Activated CD8-positive, alpha-beta memory T cell treated with anti-CD3 and anti-CD28 coated beads, Interleukin-2, amount 50 U/mL, for 24 hours (primary cell): Measurements from ENCODE around the gene BANF1.

Experiments used
- DNase-seq: peaks from one replicate; pipeline ENCODE4 v3.0.0-alpha.2; 2020; ENCODE audit errors: extremely low read depth

The BANF1 gene, protein sequence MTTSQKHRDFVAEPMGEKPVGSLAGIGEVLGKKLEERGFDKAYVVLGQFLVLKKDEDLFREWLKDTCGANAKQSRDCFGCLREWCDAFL

DNA sequence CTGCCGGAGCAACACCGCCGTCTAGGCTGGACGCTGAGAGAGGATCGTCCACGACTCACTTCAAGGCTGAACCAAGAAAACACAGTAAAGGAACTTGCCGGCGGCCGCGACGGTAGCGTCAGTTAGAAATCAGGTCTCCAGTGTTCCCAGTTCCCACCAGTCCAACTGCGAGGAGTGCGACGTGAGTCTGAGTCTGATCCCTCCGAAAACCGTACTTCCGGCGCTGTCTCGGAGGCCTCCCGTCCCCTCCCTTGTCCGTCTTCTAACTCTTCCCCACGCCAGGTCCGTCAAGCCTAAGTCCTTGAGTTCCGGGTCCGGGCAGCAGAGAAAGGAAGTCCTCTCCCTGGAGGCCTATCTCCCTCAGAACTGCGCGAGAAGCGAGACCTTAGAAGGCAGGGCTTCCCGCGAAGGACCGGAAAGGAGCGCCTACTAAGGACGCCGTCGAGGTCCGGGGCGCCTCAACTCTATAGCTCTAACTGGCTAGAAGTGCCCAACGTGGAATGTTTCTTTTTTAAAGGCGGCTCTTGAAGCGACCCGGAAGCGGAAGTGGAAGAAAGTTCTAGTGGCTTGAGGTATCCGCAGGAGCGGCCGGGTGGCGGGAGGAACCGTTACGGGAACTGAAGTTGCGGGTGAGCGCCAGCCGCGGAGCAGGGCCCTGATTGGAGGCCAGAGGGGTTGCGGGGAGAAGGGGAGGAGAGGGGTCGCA, at the start of gene BANF1, which contains the start of gene EIF1AD:
Gene BANF1, plus strand, starts transcription at position 562 of the 706 bp plus-strand sequence. CDS start 748 bp downstream, outside the sequence.
Gene EIF1AD, minus strand, starts transcription at position 216 of the 706 bp plus-strand sequence. CDS start 1,768 bp downstream, outside the sequence.
- peak; percentile 89 for DNase-seq

DNA sequence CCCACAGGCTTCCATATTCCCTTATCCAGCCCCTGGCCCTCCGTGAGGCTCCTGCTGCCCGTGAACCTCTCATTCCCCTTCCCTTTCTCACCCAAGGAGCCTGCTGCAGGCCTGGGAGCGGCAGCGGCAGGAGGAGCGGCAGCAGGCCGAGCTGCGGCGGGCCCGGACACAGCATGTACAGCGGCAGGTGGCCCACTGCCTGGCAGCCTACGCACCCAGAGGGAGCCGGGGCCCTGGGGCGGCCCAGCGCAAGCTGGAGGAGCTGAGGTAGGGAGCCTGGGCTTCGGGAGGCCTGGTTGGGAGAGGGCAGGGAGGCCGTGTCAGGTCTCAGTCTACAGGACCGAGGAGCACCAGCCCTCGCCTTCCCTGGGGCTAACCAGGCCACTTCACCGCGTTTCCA, 48.8 kb upstream of the BANF1 start:
- no peak for DNase-seq

DNA sequence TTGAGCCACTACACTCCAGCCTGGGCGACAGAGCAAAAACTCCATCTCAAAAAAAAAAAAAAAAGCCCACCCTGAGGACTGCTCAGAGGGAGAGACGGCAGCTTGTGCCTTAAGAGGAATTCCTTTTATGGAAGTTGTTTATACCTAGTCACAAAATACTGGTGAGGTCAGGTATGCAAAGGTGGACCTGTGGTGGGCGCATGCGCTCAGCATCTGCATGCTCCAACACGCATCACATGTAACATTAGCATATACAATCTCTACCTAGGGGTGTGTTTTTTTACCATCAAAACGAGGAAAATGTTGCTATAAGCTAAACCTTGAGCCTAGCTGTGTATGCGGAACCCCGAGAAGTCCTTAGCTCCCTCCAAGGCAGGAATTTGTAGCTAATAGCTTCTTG, 47.5 kb upstream of the BANF1 start:
- DNase-seq, result no peak

DNA sequence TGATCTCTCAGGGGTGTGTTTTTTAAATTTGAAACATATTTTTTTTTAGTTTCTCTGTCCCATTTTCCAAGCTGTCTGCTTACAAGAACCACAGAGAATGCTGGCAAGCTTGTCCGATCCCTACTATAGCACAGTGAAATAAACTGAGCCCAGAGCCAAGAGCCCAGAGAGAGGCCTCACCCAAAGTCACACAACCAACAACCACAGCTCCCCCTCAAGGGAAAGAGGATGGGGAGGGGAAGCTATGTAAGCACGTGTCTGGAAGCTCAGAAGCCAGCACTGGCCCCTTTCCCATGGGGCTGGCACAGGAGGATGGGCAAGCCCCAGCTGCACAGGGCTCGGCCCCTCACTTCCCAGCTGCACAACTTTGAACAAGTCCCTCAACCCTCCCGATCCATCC, 44.0 kb upstream of the BANF1 start:
- no peak for DNase-seq

DNA sequence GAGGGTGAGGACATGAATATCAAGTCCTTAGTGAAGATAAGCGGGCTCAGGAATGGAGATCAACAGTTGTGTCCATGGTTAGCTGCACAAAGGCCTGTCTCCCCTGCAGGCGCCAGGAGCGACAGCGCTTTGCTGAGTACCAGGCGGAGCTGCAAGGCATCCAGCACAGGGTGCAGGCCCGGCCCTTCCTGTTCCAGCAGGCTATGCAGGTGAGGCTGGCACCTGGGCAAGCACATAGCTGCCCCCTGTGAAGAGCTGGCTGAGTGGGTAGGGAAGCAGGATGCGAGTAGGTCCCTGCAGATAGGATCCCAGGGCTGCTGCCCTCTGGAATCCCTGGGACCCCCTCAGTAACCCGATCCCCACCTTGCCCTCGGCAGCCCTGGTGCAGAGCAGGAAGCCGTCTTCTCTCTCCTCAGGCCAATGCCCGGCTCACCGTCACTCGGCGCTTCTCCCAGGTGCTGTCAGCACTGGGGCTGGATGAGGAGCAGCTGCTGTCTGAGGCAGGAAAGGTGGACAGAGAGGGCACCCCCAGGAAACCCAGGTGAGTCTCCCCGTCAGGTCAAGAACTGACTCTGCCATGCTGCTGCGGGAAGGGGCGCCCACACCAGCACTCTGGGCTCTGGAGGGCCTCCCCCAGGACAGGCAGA, 43.4 kb upstream of the BANF1 start:
- no peak for DNase-seq

DNA sequence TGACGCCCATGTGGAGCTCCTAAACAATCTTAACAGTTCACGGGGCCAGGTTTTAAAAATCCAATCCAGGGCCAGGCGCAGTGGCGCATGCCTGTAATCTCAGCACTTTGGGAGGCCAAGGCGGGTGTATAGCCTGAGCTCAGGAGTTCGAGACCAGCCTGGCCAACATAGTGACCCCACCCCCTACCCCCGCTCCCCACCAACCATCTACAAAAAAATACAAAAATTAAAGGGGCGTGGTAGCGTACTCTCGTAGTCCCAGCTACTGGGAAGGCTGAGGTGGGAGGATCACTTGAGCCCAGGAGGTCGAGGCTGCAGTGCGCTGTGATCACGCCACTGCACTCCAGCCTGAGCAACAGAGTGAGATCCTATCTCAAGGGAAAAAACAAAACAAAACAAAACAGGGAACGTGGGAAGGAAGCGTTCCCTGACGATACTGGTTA, 41.5 kb upstream of the BANF1 start:
- no peak for DNase-seq

DNA sequence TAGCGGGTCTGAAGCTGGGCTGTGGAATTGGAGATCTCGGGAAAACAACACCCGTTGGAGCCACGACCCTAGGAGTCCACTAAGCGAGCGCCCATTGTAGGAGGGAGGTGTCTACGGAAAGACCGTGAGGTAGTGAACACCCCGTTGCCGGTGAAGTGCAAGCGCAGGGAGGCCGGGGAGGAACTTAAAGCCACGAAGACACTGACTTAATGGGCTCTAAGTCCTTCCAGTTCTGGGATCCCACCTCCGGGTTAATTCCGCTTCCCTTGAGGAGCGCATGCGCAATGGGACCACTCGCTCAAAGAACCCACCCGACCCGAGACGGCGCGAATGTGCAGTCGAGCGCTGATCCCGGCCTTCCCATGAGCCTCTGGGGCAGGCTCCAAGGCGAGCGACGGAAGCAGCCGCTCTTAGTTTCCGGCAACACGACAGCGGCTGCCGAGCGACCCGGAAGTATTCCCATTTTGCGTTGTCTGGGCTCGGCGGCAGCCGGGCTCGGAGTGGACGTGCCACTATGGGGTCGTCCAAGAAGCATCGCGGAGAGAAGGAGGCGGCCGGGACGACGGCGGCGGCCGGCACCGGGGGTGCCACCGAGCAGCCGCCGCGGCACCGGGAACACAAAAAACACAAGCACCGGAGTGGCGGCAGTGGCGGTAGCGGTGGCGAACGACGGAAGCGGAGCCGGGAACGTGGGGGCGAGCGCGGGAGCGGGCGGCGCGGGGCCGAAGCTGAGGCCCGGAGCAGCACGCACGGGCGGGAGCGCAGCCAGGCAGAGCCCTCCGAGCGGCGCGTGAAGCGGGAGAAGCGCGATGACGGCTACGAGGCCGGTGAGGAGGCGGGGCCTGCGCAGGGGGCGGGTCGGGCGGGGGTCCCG, 40.8 kb upstream of the BANF1 start, which contains the start of gene SART1:
Gene SART1, plus strand, starts transcription at position 468 of the 874 bp plus-strand sequence. Its CDS starts 47 bp downstream, at position 515.
- DNase-seq, result peak; percentile 94

DNA sequence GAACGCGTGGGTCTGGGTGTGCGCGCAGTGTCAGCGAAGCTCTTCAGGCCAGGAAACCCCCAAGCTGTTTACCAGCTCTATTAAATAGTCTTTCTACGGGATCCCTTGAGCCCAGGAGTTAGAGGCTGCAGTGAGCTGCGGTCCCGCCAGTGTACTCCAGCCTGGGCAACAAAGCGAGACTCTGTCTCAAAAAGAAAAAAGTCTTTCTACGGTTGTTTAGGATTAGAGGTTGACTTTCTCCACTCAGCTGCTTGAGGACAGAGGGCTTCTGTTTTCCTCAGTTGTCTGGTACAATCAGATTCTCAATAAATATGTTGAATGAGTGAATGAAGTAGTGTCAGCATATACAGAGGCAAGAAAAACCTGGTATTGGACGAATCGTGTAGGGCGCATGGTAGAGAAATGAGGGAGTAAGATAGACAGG, 40.1 kb upstream of the BANF1 start:
- no peak for DNase-seq

DNA sequence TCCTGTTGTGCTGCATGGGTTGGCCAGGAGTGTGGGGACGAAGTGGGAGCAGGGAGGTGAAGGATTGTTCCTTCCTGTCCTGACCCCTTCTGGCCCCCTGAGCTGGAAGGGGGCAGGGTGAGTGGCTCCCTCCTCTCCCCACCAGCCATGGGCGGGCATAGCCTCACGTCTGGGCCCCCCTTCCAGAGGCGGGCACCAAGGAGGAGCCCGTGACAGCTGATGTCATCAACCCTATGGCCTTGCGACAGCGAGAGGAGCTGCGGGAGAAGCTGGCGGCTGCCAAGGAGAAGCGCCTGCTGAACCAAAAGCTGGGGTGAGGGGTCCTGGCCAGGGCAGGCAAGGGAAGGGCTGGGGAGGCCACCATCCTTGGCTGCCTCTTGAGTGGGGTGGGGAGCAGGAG, 37.4 kb upstream of the BANF1 start:
- no peak for DNase-seq

DNA sequence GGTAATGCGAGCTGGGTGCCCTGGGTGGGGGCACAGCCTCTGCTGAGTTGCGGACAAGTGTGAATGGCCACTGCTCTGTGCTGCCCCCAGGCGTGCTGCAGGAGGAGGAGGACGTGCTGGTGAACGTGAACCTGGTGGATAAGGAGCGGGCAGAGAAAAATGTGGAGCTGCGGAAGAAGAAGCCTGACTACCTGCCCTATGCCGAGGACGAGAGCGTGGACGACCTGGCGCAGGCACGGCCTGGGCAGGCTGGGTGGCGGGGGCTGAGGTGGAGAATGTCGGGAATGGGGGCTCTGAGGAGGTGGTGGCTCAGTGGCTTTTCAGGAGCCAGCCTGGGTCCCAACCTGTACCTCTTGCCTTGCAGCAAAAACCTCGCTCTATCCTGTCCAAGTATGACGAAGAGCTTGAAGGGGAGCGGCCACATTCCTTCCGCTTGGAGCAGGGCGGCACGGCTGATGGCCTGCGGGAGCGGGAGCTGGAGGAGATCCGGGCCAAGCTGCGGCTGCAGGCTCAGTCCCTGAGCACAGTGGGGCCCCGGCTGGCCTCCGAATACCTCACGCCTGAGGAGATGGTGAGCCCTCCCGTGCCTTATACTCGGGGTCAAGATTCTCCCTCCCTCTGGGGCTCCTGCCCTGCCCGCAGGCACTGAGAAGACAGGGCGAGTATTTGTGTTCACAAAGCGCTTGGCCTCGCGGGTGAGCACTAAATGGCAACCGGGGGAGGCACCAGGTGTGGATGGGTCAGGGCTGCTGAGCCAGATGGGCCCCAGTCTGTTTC, 36.1 kb upstream of the BANF1 start:
- no peak for DNase-seq

DNA sequence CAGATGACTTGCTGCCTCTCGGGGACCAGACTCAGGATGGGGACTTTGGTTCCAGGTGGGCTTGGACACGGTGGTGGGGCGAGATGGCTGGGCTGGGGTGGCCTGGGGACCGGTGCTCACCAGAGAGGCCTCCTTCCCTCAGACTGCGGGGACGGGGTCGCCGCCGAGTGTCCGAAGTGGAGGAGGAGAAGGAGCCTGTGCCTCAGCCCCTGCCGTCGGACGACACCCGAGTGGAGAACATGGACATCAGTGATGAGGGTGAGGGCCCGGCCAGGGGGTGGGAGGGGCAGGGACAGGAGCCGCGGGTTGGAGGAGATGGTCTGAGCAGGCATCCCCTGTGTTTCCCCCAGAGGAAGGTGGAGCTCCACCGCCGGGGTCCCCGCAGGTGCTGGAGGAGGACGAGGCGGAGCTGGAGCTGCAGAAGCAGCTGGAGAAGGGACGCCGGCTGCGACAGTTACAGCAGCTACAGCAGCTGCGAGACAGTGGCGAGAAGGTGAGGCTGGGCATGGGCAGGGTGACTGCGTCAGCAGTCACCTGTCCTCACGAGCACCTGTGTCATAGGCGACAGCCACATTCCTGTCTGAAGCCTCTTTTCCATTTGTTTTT, 34.9 kb upstream of the BANF1 start:
- no peak for DNase-seq

DNA sequence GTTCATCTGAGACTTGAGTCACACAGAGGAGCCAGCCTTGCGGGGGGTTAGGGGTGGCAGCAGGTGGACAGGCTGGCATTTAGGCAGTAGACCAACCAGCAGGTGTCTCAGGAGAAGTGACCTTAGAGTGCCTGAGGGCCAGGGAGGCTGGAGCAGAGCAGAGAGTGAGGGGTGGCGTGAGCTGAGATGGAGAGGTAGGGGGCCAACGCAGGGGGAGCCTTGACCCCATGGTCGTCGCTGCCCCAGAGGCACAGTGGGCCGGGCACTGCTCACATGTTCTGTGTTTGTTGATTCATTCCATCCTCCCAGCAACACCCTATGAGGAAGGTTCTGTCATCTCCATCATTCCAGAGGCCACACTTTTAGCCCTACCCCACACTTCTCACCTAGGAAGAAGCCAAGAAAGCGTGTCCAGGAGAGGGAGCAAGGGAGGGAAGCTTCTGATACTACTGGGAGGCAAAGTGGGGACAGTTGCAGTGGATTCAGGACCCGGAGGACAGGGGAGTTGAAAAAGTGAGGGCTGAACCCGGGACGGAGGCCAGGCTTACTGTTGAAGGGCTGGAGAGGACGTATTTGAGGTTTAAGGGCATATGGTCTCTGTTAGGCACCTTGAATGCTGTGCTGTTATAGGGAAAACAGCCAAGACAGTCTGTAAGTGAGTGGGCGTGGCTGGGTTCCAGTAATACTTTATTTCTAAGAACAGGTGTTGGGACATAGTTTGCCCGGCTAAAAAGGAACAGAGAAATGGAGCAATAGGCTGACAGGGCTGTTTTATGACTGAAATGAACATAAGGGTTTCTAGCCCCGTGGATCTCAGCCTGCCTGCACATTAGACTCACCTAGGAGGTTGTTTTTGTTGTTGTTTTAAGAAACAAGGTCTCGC, 33.5 kb upstream of the BANF1 start:
- DNase-seq, result no peak

DNA sequence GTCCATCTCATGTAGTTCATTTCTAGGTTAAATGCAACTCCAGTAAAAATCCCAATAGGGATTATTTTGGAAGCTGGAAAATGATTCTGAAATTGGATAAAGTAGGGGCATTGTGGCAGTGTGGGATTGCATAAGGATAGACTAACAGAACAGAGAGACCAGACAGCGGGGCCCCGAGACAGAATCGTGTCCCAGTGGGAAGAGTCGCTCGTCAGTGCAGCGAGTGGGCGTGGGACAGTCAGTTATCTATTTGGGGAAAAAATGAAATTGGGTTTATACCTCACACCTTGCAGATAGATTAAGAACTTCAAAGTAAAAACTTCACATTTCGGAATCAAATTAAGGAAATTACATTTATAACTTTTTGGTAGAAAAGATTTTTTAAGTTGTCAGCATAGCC, 30.2 kb upstream of the BANF1 start:
- DNase-seq, result no peak

DNA sequence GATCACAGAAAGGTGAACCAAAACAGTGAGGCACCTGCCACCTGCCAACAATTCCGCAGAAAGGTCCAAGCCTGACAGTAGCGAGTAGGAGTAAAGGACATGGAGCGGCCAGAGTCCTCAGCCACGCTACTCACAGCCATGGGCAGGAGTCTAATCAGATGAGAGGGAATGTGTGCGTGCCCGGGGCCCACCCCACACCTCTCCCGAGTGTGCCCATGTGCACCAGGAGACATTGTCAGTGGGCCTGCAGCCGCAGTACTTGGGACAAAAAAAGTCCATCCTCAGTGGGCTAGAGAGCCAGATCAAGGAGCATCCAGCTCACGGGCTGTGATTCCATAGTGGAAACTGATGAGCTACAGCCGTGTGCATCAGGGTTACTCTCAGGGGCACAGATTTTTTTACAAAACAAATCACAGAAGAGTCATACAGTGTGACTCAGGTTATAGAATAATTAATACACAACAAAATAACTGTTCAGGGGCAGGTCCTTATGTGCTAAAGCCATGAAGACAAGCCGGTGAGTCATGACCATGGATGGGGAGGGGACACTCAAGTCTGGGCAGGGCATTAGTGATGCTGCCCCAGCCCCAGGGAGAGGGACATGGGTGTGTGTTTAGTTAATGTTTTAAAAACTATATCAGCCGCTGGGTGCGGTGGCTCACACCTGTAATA, 28.7 kb upstream of the BANF1 start:
- DNase-seq, result no peak

DNA sequence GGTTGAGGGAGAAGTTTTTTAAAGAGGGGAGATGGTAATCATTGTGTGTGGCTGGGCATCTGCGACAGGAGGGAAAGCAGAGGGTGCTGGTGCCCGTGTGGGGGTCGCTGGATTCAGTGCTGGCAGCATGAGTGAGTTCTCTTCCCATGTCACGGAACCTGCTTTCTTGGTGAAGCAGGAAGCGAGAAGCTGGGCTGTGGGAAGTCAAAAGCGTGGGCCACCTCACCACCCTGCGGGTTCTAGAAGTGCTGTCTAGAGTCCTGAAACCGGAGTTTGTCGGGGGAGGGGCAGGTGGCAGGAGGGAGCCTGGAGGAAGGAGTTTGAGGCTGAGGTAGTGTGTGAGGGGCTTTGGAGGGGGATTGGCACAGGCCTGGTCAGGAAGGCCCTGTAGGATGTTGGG, 26.5 kb upstream of the BANF1 start:
- no peak for DNase-seq

DNA sequence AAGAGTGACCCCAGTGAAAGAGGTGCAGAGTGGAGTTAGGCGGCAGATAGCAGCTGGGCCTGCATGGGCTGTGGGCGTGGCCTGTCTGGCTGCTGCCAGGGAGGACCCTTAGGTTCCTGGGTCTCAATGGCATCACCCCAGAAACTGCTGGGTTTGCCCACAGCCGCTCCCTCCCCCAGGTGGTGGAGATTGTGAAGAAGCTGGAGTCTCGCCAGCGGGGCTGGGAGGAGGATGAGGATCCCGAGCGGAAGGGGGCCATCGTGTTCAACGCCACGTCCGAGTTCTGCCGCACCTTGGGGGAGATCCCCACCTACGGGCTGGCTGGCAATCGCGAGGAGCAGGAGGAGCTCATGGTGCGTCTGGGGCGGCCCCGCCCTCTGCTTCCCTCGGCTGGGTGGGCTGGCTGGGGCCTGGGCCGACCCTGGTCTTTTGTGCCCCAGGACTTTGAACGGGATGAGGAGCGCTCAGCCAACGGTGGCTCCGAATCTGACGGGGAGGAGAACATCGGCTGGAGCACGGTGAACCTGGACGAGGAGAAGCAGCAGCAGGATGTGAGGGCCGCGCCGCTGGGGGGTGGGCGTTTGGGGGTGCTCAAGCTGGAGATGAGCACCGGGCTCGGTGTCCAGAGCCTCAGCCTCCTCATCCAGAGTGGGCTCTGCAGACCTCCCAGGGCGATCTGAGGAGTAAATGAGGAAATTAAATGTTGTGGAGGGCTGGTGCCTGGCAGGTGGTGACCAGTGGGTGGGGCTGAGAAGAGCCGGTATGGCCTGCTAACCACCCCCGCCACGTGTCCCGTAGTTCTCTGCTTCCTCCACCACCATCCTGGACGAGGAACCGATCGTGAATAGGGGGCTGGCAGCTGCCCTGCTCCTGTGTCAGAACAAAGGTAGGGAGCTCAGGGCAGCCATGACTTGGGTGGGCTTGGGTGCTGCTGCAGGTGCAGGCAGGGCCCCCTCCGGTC, 25.8 kb upstream of the BANF1 start:
- no peak for DNase-seq

DNA sequence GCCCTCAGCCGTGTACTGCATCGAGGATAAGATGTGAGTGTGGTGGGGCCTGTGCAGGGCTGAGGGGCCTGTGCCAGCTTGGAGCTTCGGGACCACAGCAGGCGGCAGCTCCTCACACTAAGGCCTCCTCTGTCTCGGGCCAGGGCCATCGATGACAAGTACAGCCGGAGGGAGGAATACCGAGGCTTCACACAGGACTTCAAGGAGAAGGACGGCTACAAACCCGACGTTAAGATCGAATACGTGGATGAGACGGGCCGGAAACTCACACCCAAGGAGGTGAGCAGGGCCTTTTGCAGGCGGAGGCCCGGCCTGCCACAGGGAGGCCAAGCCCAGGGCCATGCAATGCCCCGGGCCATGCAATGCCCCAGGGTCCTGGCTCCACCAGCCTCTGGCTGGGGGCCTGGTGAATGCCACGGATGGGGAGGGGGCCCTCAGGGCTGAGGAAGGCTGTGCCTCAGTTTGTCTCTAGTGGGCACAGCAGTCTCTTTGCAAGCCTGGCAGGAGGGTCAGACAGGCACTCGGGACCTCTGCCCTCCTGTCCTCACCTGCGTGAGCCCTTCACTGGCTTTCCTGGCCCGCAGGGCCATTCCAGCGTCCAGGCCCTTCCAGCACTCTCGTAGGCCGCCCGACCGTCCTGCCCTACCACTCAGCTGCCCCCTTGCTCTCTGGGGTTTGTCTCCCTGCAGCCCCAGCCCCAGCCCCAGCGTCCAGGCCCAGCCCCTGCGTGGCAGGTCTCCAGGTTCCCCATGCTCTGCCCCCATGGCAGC, 24.5 kb upstream of the BANF1 start:
- DNase-seq, result no peak
